ENCODE results near the gene FN3K.

Gene FN3K

DNA sequence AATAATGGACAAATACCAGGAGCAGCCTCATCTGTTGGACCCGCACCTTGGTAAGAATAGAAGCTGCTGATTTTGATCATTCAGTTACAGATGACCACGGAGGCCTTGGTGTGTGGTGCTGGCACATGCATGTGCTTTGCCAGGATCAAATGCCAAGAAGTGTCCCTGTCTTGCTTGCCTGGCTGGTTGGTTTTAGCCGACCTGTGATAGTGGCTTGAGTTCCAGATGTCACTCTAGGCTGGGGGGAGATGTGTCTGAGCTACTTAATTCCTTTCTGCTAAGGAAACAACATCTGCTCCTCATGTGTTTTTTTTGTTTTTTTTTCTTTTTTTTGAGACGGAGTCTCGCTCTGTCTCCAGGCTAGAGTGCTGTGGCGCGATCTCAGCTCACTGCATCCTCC is 20.8 kb downstream of the FN3K start:
- TF ChIP-seq GATA2 (IDR thresholded peaks at IDR 0.05; ENCODE audit: low read depth, low read length) (no peak), GATA3 (IDR thresholded peaks at IDR 0.05; ENCODE audit: low read depth, low read length) (no peak)

DNA sequence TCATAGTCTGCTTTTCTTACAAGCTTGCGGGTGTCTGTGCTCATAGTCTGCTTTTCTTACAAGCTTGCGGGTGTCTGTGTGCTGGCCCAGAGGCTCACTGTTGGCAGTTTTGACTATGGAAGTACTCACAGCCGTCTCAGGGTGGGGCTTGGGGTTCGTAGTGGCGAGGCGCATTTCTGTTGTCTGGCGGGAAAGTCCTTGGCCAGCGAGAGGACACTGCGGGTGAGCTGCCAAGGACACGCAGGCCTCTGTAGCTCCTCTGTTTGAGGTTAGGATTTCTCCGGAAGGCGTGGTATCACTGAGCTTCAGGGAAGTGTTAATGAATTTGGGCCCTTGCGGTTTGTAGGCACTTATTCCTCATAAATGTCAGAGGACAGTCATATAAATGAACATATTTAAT is 30.0 kb downstream of the FN3K start:
- TF ChIP-seq GATA3 (IDR thresholded peaks at IDR 0.05; ENCODE audit: low read depth, low read length): no peak
- no peak for TF ChIP-seq GATA2 (IDR thresholded peaks at IDR 0.05; ENCODE audit: low read depth, low read length)

DNA sequence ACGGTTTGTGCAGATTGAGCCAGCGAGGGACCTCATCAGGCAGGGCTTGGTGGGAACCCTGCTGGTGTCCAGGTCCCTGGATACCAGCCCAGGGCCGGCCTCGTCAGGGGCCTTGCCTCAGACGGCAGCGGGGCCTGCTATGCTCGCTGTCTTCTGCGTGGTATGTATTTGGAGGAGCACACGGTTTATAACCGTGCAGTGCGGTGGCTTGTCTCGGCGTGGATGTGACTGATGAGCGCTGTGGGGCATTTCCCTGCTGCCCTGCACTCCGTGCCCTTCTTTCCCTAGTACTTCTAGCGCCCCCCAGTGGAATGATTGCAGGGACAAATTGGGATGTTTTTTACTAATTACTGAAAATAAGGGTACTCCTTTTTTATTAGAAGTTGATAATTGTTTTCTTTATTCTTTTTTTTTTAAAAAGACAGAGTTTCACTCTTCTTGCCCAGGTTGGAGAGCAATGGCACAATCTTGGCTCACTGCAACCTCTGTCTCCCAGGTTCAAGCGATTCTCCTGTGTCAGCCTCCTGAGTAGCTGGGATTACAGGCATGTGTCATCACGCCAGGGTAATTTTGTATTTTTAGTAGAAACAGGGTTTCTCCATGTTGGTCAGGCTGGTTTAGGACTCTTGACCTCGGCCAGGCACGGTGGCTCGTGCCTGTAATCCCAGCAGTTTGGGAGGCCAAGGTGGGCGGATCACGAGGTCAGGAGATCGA is 31.8 kb downstream of the FN3K start:
- TF ChIP-seq GATA2 (IDR thresholded peaks at IDR 0.05; ENCODE audit: low read depth, low read length) (no peak), GATA3 (IDR thresholded peaks at IDR 0.05; ENCODE audit: low read depth, low read length) (no peak)

DNA sequence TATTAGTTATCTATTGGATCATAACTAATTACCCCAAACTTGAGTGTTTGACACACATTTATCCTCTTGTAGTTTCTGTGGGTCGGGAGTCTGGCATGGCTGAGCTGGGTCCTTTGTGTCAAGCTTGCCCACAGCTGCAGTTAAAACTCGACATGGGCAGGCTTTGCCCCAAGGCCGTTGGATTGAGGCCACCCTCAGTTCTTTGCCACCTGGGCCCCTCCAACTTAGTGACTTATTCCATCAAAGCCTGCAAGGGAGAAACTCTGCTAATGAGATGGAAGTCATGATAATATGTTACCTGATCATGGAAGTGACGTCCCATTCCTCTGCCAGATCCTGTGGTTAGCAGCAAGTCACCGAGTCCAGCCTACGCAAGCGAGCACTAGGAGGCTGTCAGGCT is 33.6 kb downstream of the FN3K start:
- TF ChIP-seq GATA3 (IDR thresholded peaks at IDR 0.05; ENCODE audit: low read depth, low read length) (no peak), GATA2 (IDR thresholded peaks at IDR 0.05; ENCODE audit: low read depth, low read length) (no peak)

DNA sequence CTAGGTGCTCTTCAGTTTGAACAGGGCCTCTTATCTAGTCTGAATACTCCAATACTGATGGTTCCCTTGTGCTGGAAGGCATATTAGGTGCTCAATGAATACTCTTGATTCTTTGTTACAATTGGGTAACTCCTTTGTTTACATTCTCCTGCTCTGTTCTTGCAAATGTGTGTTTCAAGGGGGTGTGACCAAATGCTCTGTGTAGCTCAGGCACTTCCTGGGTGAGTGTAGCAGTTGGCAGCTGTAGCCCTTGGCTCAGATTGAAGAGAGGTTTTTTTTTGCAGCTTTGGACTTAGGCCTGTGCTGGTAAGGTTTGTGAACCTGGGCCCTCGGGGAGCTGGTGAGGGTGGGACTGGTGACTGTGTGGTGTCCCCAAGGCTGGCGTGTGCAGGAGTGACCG is 36.6 kb downstream of the FN3K start:
- no peak for TF ChIP-seq GATA3 (IDR thresholded peaks at IDR 0.05; ENCODE audit: low read depth, low read length)
- no peak for TF ChIP-seq GATA2 (IDR thresholded peaks at IDR 0.05; ENCODE audit: low read depth, low read length)

DNA sequence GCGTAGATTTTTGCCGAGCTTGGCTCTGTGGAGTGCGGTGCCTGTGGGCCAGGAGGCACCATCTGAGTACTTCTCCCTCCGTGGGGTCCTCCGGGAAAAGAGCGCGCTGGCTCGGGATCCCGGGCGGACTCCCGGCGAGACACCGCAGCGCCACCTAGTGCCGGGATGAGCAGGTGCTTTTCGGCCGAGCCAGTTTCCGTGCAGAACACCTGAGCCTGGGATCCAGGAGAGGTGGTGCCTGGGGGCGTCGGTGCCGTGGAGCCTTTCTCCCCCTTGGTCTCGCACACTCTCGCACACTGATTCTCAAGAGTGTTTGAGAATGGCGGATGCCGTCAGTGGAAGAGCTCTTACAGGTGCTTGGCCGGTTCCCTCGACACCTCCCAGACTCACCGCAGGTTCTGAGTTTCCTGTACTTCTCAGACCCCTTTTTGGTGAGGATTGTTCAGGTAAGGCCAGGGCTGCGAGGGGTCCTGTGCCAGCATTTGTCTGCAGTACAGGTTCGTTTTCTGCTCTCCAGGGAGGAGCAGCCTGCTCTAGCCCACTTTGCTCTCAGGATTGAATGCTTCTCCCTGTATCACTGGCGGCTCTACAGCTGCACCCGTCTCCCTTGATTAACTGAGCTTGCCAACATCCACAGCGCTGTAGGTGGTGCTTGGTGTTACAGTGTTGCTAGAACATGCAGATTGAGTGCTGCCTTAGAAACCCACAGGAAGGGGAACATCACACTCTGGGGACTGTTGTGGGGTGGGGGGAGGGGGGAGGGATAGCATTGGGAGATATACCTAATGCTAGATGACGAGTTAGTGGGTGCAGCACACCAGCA is 39.8 kb downstream of the FN3K start:
- TF ChIP-seq GATA2 (IDR thresholded peaks at IDR 0.05; ENCODE audit: low read depth, low read length): no peak
- TF ChIP-seq GATA3 (IDR thresholded peaks at IDR 0.05; ENCODE audit: low read depth, low read length): no peak

DNA sequence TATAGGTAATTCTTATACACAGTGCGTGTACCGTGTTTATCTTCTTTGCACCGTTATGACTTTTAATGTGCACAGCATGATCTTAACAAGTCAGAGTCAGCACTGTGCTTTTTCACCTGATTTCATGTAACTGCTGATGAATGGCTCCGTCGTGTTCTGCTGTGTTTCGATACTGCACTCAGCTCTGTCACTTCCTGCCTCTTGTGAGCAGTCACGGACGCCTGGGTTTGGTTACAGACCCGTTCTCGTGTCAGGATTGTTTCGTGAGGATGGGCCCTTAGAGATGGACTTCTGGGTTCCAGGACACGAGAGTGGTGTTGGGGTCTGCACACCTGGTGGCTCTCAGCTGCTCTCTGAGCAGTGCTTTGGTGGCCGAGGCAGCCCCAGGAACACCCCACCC is 41.0 kb downstream of the FN3K start:
- TF ChIP-seq GATA2 (IDR thresholded peaks at IDR 0.05; ENCODE audit: low read depth, low read length): no peak
- TF ChIP-seq GATA3 (IDR thresholded peaks at IDR 0.05; ENCODE audit: low read depth, low read length): no peak

DNA sequence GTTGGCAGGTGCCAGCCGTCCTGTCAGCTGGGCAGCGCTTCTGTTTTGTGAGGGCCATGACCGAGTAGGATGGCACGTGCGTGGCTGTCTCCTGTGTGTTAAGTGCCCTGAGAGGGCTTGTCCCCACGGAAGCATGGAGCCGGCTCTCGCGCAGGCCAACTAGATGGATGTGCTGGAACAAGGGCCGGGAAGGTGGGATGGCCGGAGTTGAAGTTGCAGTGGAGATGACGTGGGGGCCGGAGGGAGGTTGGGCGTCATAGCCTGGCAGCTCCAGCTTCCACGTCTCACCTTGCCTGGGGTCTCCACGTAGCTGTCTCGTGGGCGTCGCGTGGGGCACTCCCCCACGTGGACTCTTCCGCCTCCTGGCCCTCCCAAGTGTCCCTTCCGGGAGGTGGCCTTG is 44.1 kb downstream of the FN3K start:
- TF ChIP-seq GATA3 (IDR thresholded peaks at IDR 0.05; ENCODE audit: low read depth, low read length): no peak
- no peak for TF ChIP-seq GATA2 (IDR thresholded peaks at IDR 0.05; ENCODE audit: low read depth, low read length)

DNA sequence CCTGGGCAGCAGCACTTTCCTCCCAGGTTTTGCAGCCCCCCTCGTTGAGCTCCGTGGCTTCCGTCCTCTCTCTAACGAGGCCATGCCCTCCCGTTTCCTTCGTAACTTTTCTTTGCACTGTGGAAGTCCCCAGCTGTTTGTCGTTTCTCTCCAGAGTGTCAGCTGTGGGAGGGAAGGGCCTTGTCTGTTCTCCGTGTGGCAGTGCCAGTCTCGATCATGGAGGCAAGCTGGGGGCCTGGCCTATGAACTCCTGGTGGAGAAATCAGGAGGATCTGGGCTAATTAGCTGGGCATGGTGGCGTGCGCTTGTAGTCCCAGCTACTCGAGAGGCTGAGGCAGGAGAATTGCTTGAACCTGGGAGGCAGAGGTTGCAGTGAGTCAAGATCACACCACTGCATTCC is 44.8 kb downstream of the FN3K start:
- TF ChIP-seq GATA2 (IDR thresholded peaks at IDR 0.05; ENCODE audit: low read depth, low read length) (no peak), GATA3 (IDR thresholded peaks at IDR 0.05; ENCODE audit: low read depth, low read length) (no peak)

DNA sequence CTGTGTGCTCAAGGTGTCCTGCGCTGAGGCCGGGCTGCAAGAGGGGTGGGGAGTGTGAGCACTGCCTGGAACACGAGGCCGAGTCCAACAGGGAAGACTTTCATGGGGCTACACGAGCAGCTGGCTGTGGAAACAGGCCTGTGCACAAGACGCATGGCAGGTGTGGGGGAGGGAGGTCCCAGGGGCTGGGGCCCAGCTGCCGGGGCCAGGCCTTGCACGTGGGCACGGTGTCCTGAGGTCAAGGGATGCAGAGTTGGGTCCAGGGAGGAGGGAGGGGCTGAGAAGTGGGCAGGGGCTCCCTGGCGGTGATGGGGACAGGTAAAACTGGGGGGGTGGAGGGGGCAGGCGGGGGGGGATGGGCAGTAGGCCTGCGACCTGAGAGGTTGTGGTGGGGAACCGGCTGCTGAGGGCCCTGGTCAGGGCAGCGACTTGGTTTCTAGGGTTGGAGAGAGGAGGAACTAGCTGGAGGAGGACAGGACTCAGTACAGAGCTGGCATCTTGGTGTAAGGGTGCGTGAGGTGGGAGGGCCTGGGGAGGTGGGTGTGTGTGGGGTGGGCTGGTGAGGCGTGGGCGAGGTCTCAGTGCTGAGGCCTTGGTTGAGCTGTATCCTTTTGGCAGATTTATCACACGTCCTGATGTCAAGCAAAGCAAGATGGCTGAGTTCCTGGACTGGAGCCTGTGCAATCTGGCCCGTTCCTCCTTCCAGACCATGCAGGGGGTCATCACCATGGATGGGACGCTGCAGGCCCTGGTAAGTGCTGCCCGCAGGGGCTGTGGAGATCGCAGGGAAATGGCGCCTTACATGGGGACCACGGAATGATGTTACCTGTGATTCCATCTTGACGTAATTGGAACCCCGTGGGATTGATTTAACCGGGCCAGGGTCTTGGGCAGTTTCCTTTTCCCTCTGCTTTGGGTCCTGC is 45.8 kb downstream of the FN3K start:
- TF ChIP-seq GATA3 (IDR thresholded peaks at IDR 0.05; ENCODE audit: low read depth, low read length) (no peak), GATA2 (IDR thresholded peaks at IDR 0.05; ENCODE audit: low read depth, low read length) (no peak)

DNA sequence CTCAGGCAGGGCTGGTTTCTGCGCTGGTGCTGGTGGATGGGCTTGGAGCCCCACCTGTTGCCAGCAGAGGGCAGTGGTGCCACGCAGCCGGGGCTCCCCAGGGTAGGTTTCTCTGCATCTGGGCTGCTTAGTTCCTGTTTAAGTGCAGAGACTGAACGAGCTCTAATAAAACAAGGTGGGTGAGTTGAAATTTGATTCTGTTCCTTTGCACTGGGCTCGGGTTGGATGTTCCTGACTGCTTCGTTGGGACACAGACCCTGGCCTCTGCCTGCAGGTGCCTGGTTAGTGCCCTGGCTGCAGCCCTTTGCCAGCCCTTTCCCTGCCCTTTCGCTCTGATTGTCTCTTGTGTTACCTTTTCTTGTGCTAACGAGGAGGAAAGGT is 46.5 kb downstream of the FN3K start:
- TF ChIP-seq GATA2 (IDR thresholded peaks at IDR 0.05; ENCODE audit: low read depth, low read length) (no peak), GATA3 (IDR thresholded peaks at IDR 0.05; ENCODE audit: low read depth, low read length) (no peak)

DNA sequence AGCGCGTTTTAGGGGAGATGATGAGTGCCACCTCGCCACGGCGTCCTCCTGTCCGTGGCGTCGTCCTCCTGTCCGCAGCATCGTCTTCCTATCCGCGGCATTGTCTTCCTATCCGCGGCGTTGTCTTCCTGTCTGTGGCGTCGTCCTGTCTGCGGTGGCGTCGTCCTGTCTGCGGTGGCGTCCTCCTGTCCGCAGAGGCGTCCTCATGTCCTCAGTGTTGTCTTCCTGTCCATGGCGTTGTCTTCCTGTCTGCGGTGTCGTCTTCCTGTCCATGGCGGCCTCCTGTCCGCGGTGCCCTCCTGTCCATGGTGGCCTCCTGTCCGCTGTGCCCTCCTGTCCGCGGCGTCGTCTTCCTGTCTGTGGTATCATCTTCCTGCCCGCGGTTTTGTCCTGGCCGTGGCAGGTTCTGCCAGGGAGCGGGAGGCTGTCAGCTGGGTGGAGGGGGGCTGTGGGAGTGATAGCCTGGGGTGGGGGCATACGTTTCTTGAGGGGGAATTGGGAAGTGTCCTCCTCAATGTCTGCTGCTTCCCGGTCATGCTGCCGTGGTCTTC is 47.3 kb downstream of the FN3K start:
- TF ChIP-seq GATA3 (IDR thresholded peaks at IDR 0.05; ENCODE audit: low read depth, low read length) (no peak), GATA2 (IDR thresholded peaks at IDR 0.05; ENCODE audit: low read depth, low read length) (no peak)

DNA sequence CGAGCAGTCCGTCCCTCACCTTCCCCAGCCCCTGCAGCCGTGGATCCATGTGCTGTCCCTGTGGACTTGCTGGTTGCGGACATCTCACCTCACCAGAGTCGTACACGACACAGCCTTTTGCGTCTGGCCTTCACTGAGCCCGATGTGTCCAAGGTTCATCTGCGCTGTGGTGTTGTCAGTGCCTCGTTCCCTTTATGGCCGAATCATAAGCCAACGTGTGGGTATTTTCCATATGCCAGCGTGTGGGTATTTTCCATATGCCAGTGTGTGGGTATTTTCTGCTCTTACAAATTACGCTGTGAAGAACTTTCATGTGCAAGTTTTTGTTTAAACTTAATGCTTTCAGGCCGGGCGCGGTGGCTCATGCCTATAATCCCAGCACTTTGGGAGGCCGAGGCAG is 48.1 kb downstream of the FN3K start:
- TF ChIP-seq GATA3 (IDR thresholded peaks at IDR 0.05; ENCODE audit: low read depth, low read length) (no peak), GATA2 (IDR thresholded peaks at IDR 0.05; ENCODE audit: low read depth, low read length) (no peak)

DNA sequence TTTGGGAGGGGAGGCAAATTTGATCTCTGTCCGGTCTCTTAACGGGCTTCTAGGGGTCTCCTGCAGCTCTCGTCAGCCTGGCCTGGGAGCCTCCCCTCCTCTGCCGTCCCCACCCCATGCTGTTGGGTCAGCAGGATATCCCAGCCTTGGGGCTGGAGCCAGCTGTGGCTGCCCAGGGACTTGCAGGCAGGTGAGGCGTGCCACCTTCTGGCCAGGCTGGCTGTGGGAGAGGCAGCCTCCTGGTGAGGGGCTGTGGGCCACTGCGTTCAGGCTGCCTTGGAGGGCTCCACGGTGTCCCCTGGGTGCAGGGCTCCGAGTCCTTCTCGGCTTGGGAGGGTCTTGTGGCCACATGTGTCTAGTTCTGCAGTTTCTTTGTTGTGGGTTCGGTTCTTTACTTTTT is 51.0 kb downstream of the FN3K start:
- no peak for TF ChIP-seq GATA3 (IDR thresholded peaks at IDR 0.05; ENCODE audit: low read depth, low read length)
- no peak for TF ChIP-seq GATA2 (IDR thresholded peaks at IDR 0.05; ENCODE audit: low read depth, low read length)
